Activated naive CD8-positive, alpha-beta T cell treated with anti-CD3 and anti-CD28 coated beads, Interleukin-2, amount 10 ng/mL, durations not matched to agents 7 days and 5 days (primary cell): ENCODE results near the gene PSMC5. TPM values are rescaled to one million over a fixed set of nuclear protein-coding genes. Genes with fewer than 3 reads are reported as not detected.
A peak's percentile ranks its signal among the peaks of the same experiment; 100 is the strongest.

ENCODE experiments used
- ATAC-seq: fragments of 150-1000 bp; cut with Tn5 transposase; one replicate; pipeline ENCODE4 v1.10.0; 2021; ENCODE audit warnings: low read depth, moderate library complexity
- POLR2A ChIA-PET: fragments of 350-600 bp; sonication (Branson Sonifier 250); formaldehyde crosslinking; loops from one replicate; lab custom pipeline; 2021; ENCODE audit warnings: antibody characterized with exemption; lab: Charles Lee
- DNase-seq: peaks from one replicate; pipeline ENCODE4 v3.0.0; 2021
- H3K27ac Mint-ChIP-seq: one replicate; pipeline ENCODE4 v1.8.0; 2022; ENCODE audit warnings: mild to moderate bottlenecking, mixed read lengths
- H3K27me3 Mint-ChIP-seq: one replicate; pipeline ENCODE4 v1.8.0; 2022; ENCODE audit warnings: mild to moderate bottlenecking, moderate library complexity, mixed read lengths
- H3K36me3 Mint-ChIP-seq: one replicate; pipeline ENCODE4 v1.8.0; 2021; ENCODE audit warnings: mild to moderate bottlenecking, mixed read lengths
- H3K4me1 Mint-ChIP-seq: one replicate; pipeline ENCODE4 v1.8.0; 2021; ENCODE audit warnings: mixed read lengths
- H3K4me3 Mint-ChIP-seq: one replicate; pipeline ENCODE4 v1.8.0; 2022; ENCODE audit warnings: mild to moderate bottlenecking, moderate library complexity, mixed read lengths
- H3K9me3 Mint-ChIP-seq: one replicate; pipeline ENCODE4 v1.8.0; 2021; ENCODE audit warnings: mixed read lengths
- total RNA-seq, 2 experiments: library from RNA; stranded (reverse); gene quantifications; one replicate each; pipeline ENCODE4 v1.2.3, GENCODE V29; 2021

Gene PSMC5
- total RNA-seq, 2 experiments from 2014 or later = 132 to 135 TPM

DNA sequence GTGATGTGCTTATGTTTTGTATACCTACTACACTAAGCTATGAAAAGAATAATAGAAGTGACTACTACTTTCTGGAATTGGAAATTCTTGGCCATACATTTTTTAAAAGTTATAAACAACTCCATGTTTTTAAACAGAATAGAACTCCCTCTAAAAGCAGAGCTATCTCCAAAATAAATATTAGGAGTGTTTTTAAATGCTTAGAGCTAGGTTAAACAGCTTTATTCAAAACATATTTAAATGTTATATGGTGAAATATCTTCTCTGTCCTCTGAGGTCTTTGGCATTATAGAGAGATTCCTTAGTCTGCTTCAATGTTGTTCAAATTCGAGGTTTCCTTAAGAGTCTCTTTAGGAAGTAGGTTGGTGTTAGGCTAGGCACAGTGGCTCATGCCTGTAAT, 22.9 kb upstream of the PSMC5 start:
- Mint-ChIP-seq H3K27me3 (no peaks in the 10 kb centered on the region), H3K36me3 (peaks cover 37% of the 10 kb centered on the region), H3K4me1 (peaks cover 5% of the 10 kb centered on the region), H3K9me3 (no peaks in the 10 kb centered on the region), H3K27ac (no peak overlapping the region), H3K4me3 (no peak overlapping the region)
- DNase-seq = no peak
- POLR2A ChIA-PET = interaction anchor here (0.9 kb wide), 1 partner anchor 182 kb away, joined by 3 read pairs; the partner anchor contains the start of gene MAP3K3
- no peak for ATAC-seq

DNA sequence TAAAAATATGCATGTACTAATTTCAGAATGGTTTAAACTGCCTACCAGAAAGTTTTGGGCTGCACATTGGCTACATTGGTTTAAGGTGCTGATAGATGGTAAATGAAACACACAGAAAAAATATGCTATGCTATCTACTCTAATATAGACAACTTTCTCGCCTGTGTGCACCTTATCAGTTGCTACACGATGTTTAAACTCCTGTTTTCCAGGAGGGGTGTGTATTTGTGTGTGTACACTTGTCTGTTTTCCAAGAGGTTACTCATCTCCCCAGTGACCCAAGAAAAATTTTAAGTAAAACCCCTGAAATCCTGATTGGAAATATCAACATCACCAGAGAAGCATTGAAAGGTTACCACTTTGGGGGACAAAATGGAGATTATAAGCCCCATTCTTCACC, 21.6 kb upstream of the PSMC5 start:
- POLR2A ChIA-PET = no interaction called here
- no peaks in the 10 kb centered on the region for H3K9me3 Mint-ChIP-seq
- H3K36me3 Mint-ChIP-seq = peaks cover 38% of the 10 kb centered on the region
- no peak overlapping the region for H3K4me3 Mint-ChIP-seq
- no peaks in the 10 kb centered on the region for H3K27me3 Mint-ChIP-seq
- no peak overlapping the region for H3K27ac Mint-ChIP-seq
- ATAC-seq = no peak
- DNase-seq = no peak
- H3K4me1 Mint-ChIP-seq = peaks cover 5% of the 10 kb centered on the region

GRCh38 chr17:63809970-63810369, 17.3 kb upstream of the PSMC5 start:
- peaks cover 44% of the 10 kb centered on the region for H3K36me3 Mint-ChIP-seq
- ATAC-seq = no peak
- POLR2A ChIA-PET = interaction anchor here (0.7 to 2.2 kb wide), 3 partner anchors 37 to 247 kb away, joined by 3 to 6 read pairs (median 4); partner anchors contain the start of genes CCDC47 and DDX42

DNA sequence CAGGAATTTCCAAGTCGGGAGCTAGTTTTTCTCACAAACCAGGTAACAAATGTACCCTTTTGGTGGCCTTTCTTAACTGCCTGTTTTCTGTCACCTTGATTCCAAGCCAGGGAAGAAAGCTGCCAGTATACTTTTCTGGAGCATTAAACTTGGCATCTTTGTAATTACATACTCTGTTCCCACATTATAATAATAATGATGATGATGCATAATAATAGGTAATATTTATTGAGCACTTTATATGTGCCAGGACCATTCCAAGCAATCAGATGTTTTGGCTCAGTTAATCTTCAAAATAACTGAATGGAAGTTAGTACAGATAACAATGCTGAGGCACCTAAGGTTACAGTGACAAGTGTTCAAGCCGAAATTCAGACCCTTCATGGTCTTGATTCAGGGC, 11.1 kb upstream of the PSMC5 start:
- Mint-ChIP-seq H3K27ac (no peak overlapping the region), H3K4me1 (peaks cover 7% of the 10 kb centered on the region), H3K27me3 (no peaks in the 10 kb centered on the region), H3K36me3 (peaks cover 35% of the 10 kb centered on the region), H3K9me3 (no peaks in the 10 kb centered on the region), H3K4me3 (no peak overlapping the region)
- no peak for DNase-seq
- POLR2A ChIA-PET = no interaction called here
- no peak for ATAC-seq

More at GRCh38 chr17:63809970-63810369, 17.3 kb upstream of the PSMC5 start:
- H3K9me3 Mint-ChIP-seq = no peaks in the 10 kb centered on the region
- H3K4me3 Mint-ChIP-seq = no peak overlapping the region
- no peak for DNase-seq
- peaks cover 4% of the 10 kb centered on the region for H3K4me1 Mint-ChIP-seq
- no peaks in the 10 kb centered on the region for H3K27me3 Mint-ChIP-seq
- peak overlapping the region; percentile 25 for H3K27ac Mint-ChIP-seq

- peaks cover 33% of the 10 kb centered on the region for H3K36me3 Mint-ChIP-seq
- H3K27ac Mint-ChIP-seq = no peak overlapping the region
- H3K4me1 Mint-ChIP-seq = peaks cover 8% of the 10 kb centered on the region
- POLR2A ChIA-PET = no interaction called here
- H3K9me3 Mint-ChIP-seq = no peaks in the 10 kb centered on the region
- no peaks in the 10 kb centered on the region for H3K27me3 Mint-ChIP-seq
- DNase-seq (no peak), ATAC-seq (no peak)
- H3K4me3 Mint-ChIP-seq = no peak overlapping the region
These were observed 10.6 kb upstream of the PSMC5 start for GRCh38 chr17:63816669-63817068.

DNA sequence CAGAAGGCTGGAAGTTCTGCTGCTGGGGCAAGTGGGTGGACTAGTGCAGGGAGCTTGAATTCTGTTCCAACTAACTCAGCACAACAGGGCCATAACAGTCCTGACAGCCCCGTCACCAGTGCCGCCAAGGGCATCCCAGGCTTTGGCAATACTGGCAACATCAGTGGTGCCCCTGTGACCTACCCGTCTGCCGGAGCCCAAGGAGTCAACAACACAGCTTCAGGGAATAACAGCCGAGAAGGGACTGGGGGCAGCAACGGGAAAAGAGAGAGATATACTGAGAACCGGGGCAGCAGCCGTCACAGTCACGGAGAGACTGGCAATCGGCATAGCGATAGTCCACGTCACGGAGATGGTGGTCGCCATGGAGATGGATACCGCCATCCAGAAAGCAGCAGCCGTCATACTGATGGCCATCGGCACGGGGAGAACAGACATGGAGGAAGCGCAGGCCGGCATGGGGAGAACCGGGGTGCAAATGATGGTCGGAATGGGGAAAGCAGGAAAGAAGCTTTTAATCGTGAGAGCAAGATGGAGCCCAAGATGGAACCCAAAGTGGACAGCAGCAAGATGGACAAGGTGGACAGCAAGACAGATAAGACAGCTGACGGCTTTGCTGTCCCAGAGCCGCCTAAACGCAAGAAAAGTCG, 9.4 kb upstream of the PSMC5 start:
- DNase-seq (no peak), ATAC-seq (no peak)
- Mint-ChIP-seq H3K4me1 (peaks cover 14% of the 10 kb centered on the region), H3K36me3 (peaks cover 33% of the 10 kb centered on the region), H3K27ac (peak overlapping the region; percentile 27), H3K4me3 (no peak overlapping the region), H3K27me3 (no peaks in the 10 kb centered on the region), H3K9me3 (no peaks in the 10 kb centered on the region)
- POLR2A ChIA-PET = interaction anchor here (0.9 to 1.2 kb wide), 3 partner anchors 45 to 120 kb away, joined by 3 to 5 read pairs (median 3); partner anchors contain the start of gene LIMD2

GRCh38 chr17:63819131-63819530, 8.1 kb upstream of the PSMC5 start:
- peak overlapping the region; percentile 20 for H3K27ac Mint-ChIP-seq
- ATAC-seq (no peak), DNase-seq (no peak)
- POLR2A ChIA-PET = interaction anchor here (1.0 kb wide), 1 partner anchor 119 kb away, joined by 3 read pairs; the partner anchor contains the start of gene LIMD2
- H3K36me3 Mint-ChIP-seq = peaks cover 35% of the 10 kb centered on the region
- no peaks in the 10 kb centered on the region for H3K9me3 Mint-ChIP-seq
- peaks cover 15% of the 10 kb centered on the region for H3K4me1 Mint-ChIP-seq
- H3K4me3 Mint-ChIP-seq = no peak overlapping the region
- no peaks in the 10 kb centered on the region for H3K27me3 Mint-ChIP-seq

- peaks cover 17% of the 10 kb centered on the region for H3K4me1 Mint-ChIP-seq
- H3K36me3 Mint-ChIP-seq = peaks cover 41% of the 10 kb centered on the region
- peak overlapping the region; percentile 65 for H3K27ac Mint-ChIP-seq
- H3K27me3 Mint-ChIP-seq = no peaks in the 10 kb centered on the region
- DNase-seq (no peak), ATAC-seq (peak; percentile 37)
- peak overlapping the region; percentile 71 for H3K4me3 Mint-ChIP-seq
- H3K9me3 Mint-ChIP-seq = no peaks in the 10 kb centered on the region
- POLR2A ChIA-PET = interaction anchor here (1.4 kb wide), 1 partner anchor 46 kb away, joined by 9 read pairs; the partner anchor contains the start of genes CCDC47 and DDX42
These were observed 7.4 kb upstream of the PSMC5 start for GRCh38 chr17:63819585-63820537.

DNA sequence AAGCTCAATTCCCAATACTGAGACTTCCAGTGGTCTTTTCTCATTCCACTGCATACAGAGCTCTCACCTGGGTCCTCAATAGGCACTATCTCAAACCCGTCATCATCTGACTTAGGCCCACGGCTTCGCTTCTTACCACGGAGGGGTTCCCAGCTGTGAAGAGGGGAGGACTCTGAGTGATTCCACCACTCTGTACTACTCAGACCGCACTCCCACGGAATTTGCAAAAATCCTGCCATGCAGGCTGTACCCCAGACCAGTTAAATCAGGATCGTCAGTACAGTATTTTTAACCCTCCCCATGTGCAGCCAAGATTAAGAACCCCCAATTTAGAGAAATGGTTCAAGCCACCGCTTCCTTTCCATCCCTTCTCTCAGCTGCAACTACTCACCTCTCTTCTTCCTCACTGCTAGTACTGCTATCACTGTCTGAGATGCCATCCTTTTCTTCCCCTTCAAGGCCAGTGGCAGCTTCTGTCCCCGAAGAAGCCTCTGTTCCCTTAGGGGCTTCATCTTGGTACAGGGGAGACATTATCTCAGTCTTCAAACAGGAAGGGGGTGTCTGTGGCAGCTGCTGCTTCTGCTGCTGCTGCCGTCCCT, 6.2 kb upstream of the PSMC5 start:
- ATAC-seq = no peak
- Mint-ChIP-seq H3K4me1 (peaks cover 28% of the 10 kb centered on the region), H3K9me3 (no peaks in the 10 kb centered on the region), H3K27ac (peak overlapping the region; percentile 68), H3K4me3 (peak overlapping the region; percentile 52), H3K36me3 (peaks cover 41% of the 10 kb centered on the region), H3K27me3 (no peaks in the 10 kb centered on the region)
- POLR2A ChIA-PET = interaction anchor here (1.4 kb wide), 1 partner anchor 48 kb away, joined by 9 read pairs; the partner anchor contains the start of genes CCDC47 and DDX42
- no peak for DNase-seq

DNA sequence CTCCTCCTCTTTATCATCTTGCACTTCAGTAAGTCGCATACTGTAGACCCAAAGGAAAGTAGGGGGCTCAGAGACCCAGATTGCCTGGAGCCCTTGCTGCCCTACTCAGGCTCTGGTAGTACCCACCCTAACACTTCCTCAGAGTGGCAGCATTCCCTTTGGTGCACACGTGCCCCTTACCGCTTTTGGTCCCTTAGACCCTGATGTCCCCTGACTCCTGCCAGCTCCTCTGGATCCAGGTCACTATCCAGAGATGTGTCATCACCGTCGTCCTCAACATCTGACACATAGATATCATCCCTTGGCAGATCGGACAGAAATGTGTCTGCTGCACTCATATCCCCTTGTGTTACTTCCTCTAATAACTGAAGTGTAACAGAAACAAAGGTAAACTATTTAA, 5.4 kb upstream of the PSMC5 start:
- POLR2A ChIA-PET = interaction anchor here (1.4 kb wide), 1 partner anchor 48 kb away, joined by 9 read pairs; the partner anchor contains the start of genes CCDC47 and DDX42
- no peaks in the 10 kb centered on the region for H3K27me3 Mint-ChIP-seq
- no peak for ATAC-seq
- H3K4me3 Mint-ChIP-seq = peak overlapping the region; percentile 45
- H3K4me1 Mint-ChIP-seq = peaks cover 30% of the 10 kb centered on the region
- no peaks in the 10 kb centered on the region for H3K9me3 Mint-ChIP-seq
- DNase-seq = no peak
- peaks cover 41% of the 10 kb centered on the region for H3K36me3 Mint-ChIP-seq
- peak overlapping the region; percentile 42 for H3K27ac Mint-ChIP-seq

DNA sequence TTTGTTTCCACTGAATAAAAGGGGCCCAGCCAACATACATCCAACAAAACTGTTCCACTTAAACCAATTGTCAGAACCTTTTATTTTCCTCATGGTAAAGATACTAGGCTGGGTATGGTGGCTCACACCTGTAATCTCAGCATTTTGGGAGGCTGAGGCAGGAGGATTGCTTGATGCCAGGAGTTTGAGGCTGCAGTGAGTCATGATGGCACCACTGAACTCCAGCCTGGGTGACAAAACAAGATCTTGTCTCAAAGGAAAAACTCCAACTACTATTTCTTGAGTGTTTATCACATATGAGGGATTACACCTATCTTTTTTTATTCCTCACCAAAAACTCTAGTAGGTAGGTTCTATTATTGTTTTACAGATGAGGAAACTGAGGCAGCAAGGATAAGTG, 4.7 kb upstream of the PSMC5 start:
- ATAC-seq (no peak), DNase-seq (no peak)
- H3K9me3 Mint-ChIP-seq = no peaks in the 10 kb centered on the region
- no peak overlapping the region for H3K27ac Mint-ChIP-seq
- H3K4me3 Mint-ChIP-seq = no peak overlapping the region
- POLR2A ChIA-PET = no interaction called here
- H3K36me3 Mint-ChIP-seq = peaks cover 41% of the 10 kb centered on the region
- no peaks in the 10 kb centered on the region for H3K27me3 Mint-ChIP-seq
- peaks cover 30% of the 10 kb centered on the region for H3K4me1 Mint-ChIP-seq

- H3K27me3 Mint-ChIP-seq = no peaks in the 10 kb centered on the region
- H3K9me3 Mint-ChIP-seq = no peaks in the 10 kb centered on the region
- no peak overlapping the region for H3K4me3 Mint-ChIP-seq
- ATAC-seq = no peak
- POLR2A ChIA-PET = interaction anchor here (0.6 to 1.3 kb wide), 2 partner anchors 15 to 30 kb away, joined by 3 to 4 read pairs; no protein-coding TSS in a partner anchor
- peaks cover 39% of the 10 kb centered on the region for H3K4me1 Mint-ChIP-seq
- DNase-seq = no peak
- peak overlapping the region; percentile 67 for H3K27ac Mint-ChIP-seq
- H3K36me3 Mint-ChIP-seq = peaks cover 36% of the 10 kb centered on the region
These were observed 3.4 kb upstream of the PSMC5 start for GRCh38 chr17:63823659-63824331.
